A673 (cell line): ENCODE measurements around the gene FASTKD2. TPM values are rescaled to one million over a fixed set of nuclear protein-coding genes. Genes with fewer than 3 reads are reported as not detected.

Source experiments
- BruUV-seq: library from RNA; stranded (reverse); fragments of 400-500 nt; replicated peaks from 2 replicates; lab custom pipeline; 2021; lab: Mats Ljungman, UMichigan
- CTCF ChIA-PET: fragments of 300-600 bp; sonication (Branson Sonifier 250); formaldehyde crosslinking; loops from one replicate; lab custom pipeline; 2022; ENCODE audit warnings: antibody characterized with exemption; lab: Charles Lee
- POLR2A ChIA-PET: fragments of 300-600 bp; sonication (Branson Sonifier 250); formaldehyde crosslinking; loops from one replicate; lab custom pipeline; 2022; ENCODE audit warnings: antibody characterized with exemption; ENCODE audit not compliant: low non-redundant PET; lab: Charles Lee
- DNase-seq: peaks from one replicate; pipeline ENCODE4 v3.0.0-alpha.2; 2015; ENCODE audit warnings: low spot score
- H3K27ac ChIP-seq: fragments of 200-600 bp; sonication (generic); 2 replicates; pipeline ENCODE4 v1.5.1; 2016; ENCODE audit warnings: mixed run types, low read depth, mild to moderate bottlenecking, mixed read lengths, antibody characterized with exemption, low read length; ENCODE audit not compliant: poor library complexity, severe bottlenecking
- H3K27me3 ChIP-seq: fragments of 200-600 bp; sonication (generic); replicated peaks from 2 replicates; pipeline ENCODE4 v1.6.1; 2017; ENCODE audit warnings: mixed run types, low read depth, mild to moderate bottlenecking, mixed read lengths, antibody characterized with exemption, low read length; ENCODE audit not compliant: insufficient read depth, poor library complexity
- H3K36me3 ChIP-seq: fragments of 200-600 bp; sonication (generic); 2 replicates; pipeline ENCODE4 v1.6.1; 2016; ENCODE audit warnings: mixed run types, mild to moderate bottlenecking, mixed read lengths, antibody characterized with exemption, low read length; ENCODE audit not compliant: insufficient read depth, poor library complexity, severe bottlenecking
- H3K4me1 ChIP-seq: fragments of 200-600 bp; sonication (generic); 2 replicates; pipeline ENCODE4 v1.6.1; 2017; ENCODE audit warnings: mixed run types, mild to moderate bottlenecking, mixed read lengths, antibody characterized with exemption, low read length; ENCODE audit not compliant: insufficient read depth, poor library complexity, severe bottlenecking
- H3K4me3 ChIP-seq: fragments of 200-600 bp; sonication (generic); 2 replicates; pipeline ENCODE4 v1.5.1; 2016; ENCODE audit warnings: low read depth, mixed run types, mild to moderate bottlenecking, mixed read lengths, low read length; ENCODE audit not compliant: poor library complexity, severe bottlenecking
- H3K9me3 ChIP-seq: fragments of 200-600 bp; sonication (generic); 2 replicates; pipeline ENCODE4 v1.6.1; 2016; ENCODE audit warnings: mixed run types, low read depth, mild to moderate bottlenecking, mixed read lengths, antibody characterized with exemption, low read length; ENCODE audit not compliant: poor library complexity, severe bottlenecking
- CTCF ChIP-seq: fragments of 300-800, 200-600 bp; sonication (generic); conservative IDR thresholded peaks from 2 replicates; pipeline ENCODE4 v1.5.1; 2017; ENCODE audit warnings: low read depth, mild to moderate bottlenecking, antibody characterized with exemption, low read length, moderate library complexity, mixed read lengths
- EZH2 ChIP-seq: fragments of 200-600 bp; sonication (generic); IDR thresholded peaks from 2 replicates; pipeline ENCODE4 v1.6.1; 2017; ENCODE audit warnings: borderline replicate concordance, low read depth, mild to moderate bottlenecking, mixed read lengths, antibody characterized with exemption, low read length; ENCODE audit not compliant: poor library complexity, severe bottlenecking
- intact Hi-C: fragments of 100-400 bp; cut with micrococcal nuclease; formaldehyde crosslinking; loops from one replicate; pipeline ENCODE4 v1.10.0; 2022; ENCODE audit not compliant: unreplicated experiment
- total RNA-seq: library from RNA; stranded (reverse); gene quantifications from 2 replicates; pipeline ENCODE4 v1.2.3, GENCODE V29; 2021

The FASTKD2 gene
- total RNA-seq, 1 experiment from 2014 or later, result 35.4 TPM

GRCh38 chr2:206832873-206833272 lies 67.5 kb downstream of the FASTKD2 start:
- POLR2A ChIA-PET, result no interaction called here
- Histone ChIP-seq H3K36me3 (no peaks in the 10 kb centered on the region), H3K4me1 (no peaks in the 10 kb centered on the region), H3K27me3 (no peaks in the 10 kb centered on the region), H3K27ac (no peak overlapping the region), H3K4me3 (no peak overlapping the region), H3K9me3 (no peaks in the 10 kb centered on the region)
- CTCF ChIA-PET, result no interaction called here
- no TSS peak for BruUV-seq
- TF ChIP-seq CTCF (no peak), EZH2 (no peak)
- DNase-seq, result no peak
- intact Hi-C loops, result no loop called here

GRCh38 chr2:206833291-206833690 lies 67.9 kb downstream of the FASTKD2 start:
- ChIA-PET CTCF (no interaction called here), POLR2A (no interaction called here)
- Histone ChIP-seq H3K9me3 (no peaks in the 10 kb centered on the region), H3K36me3 (no peaks in the 10 kb centered on the region), H3K27ac (no peak overlapping the region), H3K4me1 (no peaks in the 10 kb centered on the region), H3K27me3 (no peaks in the 10 kb centered on the region), H3K4me3 (no peak overlapping the region)
- no TSS peak for BruUV-seq
- intact Hi-C loops, result no loop called here
- no peak for TF ChIP-seq EZH2
- TF ChIP-seq CTCF, result no peak
- no peak for DNase-seq

GRCh38 chr2:206836722-206837121 lies 71.3 kb downstream of the FASTKD2 start:
- no peak overlapping the region for H3K4me3 ChIP-seq
- DNase-seq, result no peak
- H3K36me3 ChIP-seq, result no peaks in the 10 kb centered on the region
- H3K27ac ChIP-seq, result no peak overlapping the region
- H3K4me1 ChIP-seq, result no peaks in the 10 kb centered on the region
- ChIA-PET CTCF (no interaction called here), POLR2A (no interaction called here)
- intact Hi-C loops, result no loop called here
- TF ChIP-seq EZH2 (no peak), CTCF (no peak)
- H3K27me3 ChIP-seq, result no peaks in the 10 kb centered on the region
- BruUV-seq, result no TSS peak
- no peaks in the 10 kb centered on the region for H3K9me3 ChIP-seq
